Measurements from ENCODE around the gene SMC3.

Gene SMC3

DNA sequence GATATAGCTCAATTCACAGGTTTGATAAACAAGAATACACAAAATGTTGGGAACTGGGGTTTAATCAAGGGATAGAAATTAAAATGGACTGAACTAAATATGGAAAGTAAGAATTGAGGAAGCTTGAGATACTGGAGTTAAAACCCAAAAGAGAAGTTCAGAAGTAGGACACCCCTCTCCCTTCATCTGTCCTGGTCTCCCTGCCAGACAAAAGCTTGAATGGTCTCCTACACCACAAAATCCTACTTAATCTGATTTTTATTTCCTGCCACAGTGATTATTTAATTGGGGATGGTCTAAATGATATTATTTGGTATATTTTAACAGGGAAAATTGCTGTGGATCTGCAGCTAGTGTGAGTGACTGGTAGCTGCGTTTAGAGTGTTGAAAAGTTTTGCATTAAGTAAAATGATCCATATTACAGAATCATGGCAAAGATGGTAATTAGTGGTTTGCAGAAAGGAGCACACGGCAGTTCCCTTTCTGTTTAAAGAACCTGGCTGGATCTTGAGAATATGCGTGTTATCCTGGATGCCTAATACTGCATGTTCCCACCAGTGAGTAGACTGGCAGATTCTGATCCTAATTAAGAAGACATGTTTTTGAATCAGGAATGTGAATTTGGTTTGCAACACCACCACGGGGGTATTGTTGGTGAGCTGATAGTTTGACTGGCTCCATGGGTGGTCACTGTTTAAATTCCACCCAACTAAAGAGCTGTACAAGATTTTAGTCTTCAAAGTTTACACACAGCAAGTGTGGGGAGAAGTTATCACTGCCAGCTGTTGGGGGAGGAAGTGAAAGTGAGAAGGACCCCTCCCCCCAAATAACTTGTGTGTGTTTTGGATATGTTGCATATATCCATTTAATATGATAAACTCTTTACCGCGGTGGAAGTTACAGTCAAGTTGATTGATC lies 82.1 kb downstream of the SMC3 start:
- DNase-seq, result no peak

DNA sequence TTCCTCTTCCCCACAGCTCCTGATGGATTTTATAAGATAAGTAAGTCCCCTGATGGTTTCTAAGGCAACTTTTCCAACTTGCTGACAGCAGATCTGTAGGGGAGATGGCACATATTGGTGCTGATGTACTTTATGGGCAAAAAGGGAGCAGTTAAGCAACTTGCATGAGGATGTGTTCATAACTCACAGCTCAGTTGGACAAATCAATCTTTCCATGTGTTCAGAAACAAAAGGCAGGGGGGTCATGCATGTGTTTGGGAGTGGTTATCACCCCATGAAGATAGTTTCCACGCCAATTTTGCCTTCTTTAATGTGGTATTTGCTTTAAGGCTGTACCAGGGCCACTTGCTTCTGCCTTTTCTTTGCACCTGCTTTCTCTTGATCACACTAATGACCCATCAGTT lies 82.8 kb downstream of the SMC3 start:
- DNase-seq, result no peak

DNA sequence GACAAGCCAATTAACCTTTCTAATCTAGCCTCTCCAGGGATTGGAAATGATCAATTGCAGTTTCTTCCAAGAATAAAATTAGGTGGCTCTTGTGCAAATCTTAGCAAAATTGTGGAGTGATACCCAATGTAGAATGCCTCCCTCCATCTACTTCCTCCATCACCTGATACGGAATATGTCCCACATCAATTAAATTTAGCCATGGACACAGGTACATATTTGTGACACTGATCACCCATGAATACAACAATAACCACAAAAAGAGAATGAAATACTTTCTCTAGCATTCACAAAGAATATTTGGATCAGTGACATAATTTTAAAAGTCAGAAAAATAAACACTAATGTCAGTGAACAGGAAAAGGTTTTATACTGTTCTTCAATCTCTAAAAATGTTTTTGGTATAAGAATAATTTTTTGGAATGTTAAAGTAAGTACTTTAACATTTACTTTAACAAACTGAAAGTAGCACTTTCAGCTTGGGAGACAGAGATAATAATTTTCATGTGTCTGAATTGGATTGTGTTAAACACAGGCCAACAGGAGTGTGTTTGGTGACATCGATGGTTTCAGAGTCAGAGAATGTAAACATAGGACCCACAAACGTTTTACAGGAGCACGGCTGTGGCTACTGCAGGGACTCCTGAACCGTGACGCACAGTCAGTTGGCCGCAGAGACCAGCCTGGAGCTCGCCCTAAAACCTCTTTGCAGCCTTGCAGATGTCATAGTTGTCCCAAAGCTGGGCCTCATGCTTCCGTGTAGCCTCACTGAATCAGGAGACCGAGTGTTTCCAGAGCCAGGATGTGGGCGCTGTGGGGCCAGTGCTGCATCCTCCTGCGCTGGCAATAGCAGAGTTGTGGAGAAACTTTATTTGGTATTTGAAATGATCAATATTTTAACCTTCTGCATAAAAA lies 83.8 kb downstream of the SMC3 start:
- no peak for DNase-seq

DNA sequence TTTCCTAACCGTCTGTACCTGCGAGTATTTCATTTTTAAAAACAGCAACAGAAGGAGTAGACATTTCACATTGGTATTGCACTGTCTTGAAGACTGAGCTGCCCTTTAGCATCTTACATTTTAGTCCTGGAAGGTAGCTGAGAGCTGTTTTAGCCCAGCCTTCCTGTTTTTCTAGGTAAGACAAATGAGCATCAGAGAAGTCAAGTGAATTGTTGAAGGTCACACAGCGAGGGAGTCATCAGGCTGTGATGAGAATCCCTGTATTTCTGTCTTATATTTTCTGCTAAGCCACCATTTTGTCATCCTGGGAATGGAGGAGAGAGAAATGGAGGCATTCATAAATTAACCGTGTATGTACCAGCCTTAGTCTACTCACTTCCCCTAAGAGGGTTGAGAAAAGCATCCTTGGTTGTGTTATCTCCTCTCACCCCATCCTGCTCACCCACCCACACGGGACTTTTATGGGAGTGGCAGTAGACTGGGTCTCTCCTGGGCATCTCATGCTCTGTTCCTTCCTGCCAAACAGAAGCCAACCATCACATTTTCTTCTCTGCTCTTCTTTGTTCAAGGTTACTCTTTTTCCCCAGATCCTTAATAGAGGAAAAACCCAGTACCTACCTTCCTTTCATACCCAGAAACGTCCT lies 85.1 kb downstream of the SMC3 start:
- DNase-seq, result no peak
